Aorta (tissue), 5 donors: ENCODE results near the gene EIF4E1B. TPM values are rescaled to one million over a fixed set of nuclear protein-coding genes. Genes with fewer than 3 reads are reported as not detected.
"Not testable (repeated sequence)": the region's sequence is repeated elsewhere in the genome, so short reads cannot be mapped to it uniquely, and the experiment has no call there.

Experiments
- ATAC-seq: fragments of 200-7000 bp; cut with Tn5 transposase; one replicate; pipeline ENCODE4 v1.9.1; 2022; ENCODE audit warnings: moderate library complexity; ENCODE audit not compliant: low FRiP score
- DNase-seq, 2 donors: peaks; one replicate each; pipeline ENCODE4 v3.0.0-alpha.2; 2020
- H3K27ac ChIP-seq, 2 donors: one replicate each; pipeline ENCODE4 v1.5.1; 2013; ENCODE audit warnings: low read length in 2 of 2, mild to moderate bottlenecking in 2 of 2, moderate library complexity in 2 of 2, control low read depth in 1 of 2, inconsistent platforms in 1 of 2, low read depth in 1 of 2
- H3K27me3 ChIP-seq, 2 donors: one replicate each; pipeline ENCODE4 v1.6.1; 2013; ENCODE audit warnings: control low read depth in 1 of 2, low read length in 1 of 2, mild to moderate bottlenecking in 1 of 2, moderate library complexity in 1 of 2; ENCODE audit not compliant: insufficient read depth in 2 of 2, control insufficient read depth in 1 of 2
- H3K36me3 ChIP-seq, 2 donors: one replicate each; pipeline ENCODE4 v1.6.1; 2013; ENCODE audit warnings: control low read depth in 1 of 2, low read length in 1 of 2, mild to moderate bottlenecking in 1 of 2; ENCODE audit not compliant: insufficient read depth in 2 of 2, control insufficient read depth in 1 of 2
- H3K4me1 ChIP-seq, 2 donors: one replicate each; pipeline ENCODE4 v1.6.1; 2013; ENCODE audit warnings: low read length in 2 of 2, control low read depth in 1 of 2, mild to moderate bottlenecking in 1 of 2, moderate library complexity in 1 of 2; ENCODE audit not compliant: insufficient read depth in 2 of 2, control insufficient read depth in 1 of 2
- H3K4me3 ChIP-seq, 2 donors: one replicate each; pipeline ENCODE4 v1.5.1; 2013; ENCODE audit warnings: low read length in 2 of 2, control low read depth in 1 of 2, mild to moderate bottlenecking in 1 of 2
- H3K9me3 ChIP-seq: one replicate; pipeline ENCODE4 v1.6.1; 2013; ENCODE audit warnings: mild to moderate bottlenecking, low read length; ENCODE audit not compliant: control insufficient read depth
- WGBS, 2 donors: extraction: QIAGEN DNeasy Blood & Tissue Kit; methylation state at CpG; one replicate each; pipeline ENCODE4 v1.1.7; 2013; 5-methylcytosine and 5-hydroxymethylcytosine counted together
- intact Hi-C, 2 donors: fragments of 100-400 bp; cut with DNase I; formaldehyde crosslinking; loops; one replicate each; pipeline versions ENCODE4 v1.14.2 to v1.15.0; 2022
- polyA plus RNA-seq, 2 donors: library from polyadenylated mRNA; stranded (reverse); fragments of 200-250 nt; gene quantifications; one replicate each; pipeline ENCODE4 v1.2.3, GENCODE V29; 2013
- total RNA-seq, 2 donors: library from RNA; stranded (reverse); fragmentation: NEBNext Ultra II Directional; extraction: Animal tissue kit (Norgen Biotek cat#: 25700); gene quantifications; one replicate each; pipeline ENCODE4 v1.2.1, GENCODE V29; 2021
- donor health status: healthy with polysubstance abuse.
- donor health status: Bipolar disorder and iron deficiency.
- donor health status: DM: no; HTN: no; CAD: no.
- donor health status: DM: no; HTN: no; CAD: no.
- donor health status: DM: yes; HTN: yes; CAD: no.

The EIF4E1B gene
- total and polyA plus RNA-seq, 4 donors, result not detected

DNA sequence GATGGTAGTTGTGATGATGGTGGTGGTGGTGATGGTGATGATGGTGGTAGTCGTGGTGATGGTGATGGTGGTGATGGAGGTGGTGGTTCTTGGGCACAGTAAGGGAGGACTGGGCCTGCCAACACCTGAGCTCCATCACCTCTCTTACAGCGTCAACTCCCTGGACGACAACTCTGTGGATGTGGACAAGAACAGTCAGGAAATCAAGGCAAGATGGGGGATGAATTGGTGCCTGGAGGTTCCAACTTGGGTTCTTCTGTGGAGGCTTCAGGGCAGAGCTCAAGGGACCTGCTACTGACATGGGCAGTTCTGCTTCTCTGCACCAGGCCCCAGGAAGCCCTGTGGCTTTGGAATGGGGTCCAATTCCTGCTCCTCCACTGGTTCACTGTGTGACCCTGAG is 37.9 kb upstream of the EIF4E1B start:
- no peaks in the 10 kb centered on the region for H3K9me3 ChIP-seq
- H3K4me3 ChIP-seq, result no peak overlapping the region
- DNase-seq (no peak), ATAC-seq (no peak)
- H3K27ac ChIP-seq, result no peak overlapping the region
- intact Hi-C loops, result no loop called here
- no peaks in the 10 kb centered on the region for H3K36me3 ChIP-seq
- no peaks in the 10 kb centered on the region for H3K27me3 ChIP-seq
- 93 to 96% methylated on average over 3 of the region's 3 CpGs for WGBS, 2 donors
- no peaks in the 10 kb centered on the region for H3K4me1 ChIP-seq

DNA sequence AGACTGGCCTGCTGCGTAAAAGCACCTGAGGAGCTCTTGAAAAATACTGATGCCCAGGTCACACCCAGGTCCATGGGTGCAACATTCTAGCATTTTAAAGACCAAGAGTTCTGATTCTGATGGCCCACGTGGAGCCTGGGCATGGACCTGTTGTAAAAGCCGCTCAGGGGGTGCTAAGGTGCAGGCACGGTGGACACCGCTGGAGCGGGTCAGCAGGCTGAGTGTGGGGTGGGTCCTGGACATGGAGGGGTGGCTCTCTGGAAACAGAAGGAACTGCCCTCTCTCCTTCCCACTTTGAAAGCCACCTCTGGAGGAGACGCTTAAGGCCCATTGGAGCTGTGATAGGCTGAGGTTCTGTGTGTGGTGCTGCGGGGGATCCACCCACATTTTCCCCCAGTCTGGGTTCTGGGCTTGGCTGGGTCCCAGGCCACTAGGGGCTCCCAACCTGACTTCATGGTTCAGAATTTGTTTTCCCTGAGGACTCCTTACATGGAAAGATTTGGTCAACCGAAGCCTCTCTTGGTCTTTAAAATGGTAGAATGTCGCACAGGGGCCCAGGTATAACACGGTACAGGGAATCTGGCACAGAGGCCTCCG is 37.1 kb upstream of the EIF4E1B start:
- no peaks in the 10 kb centered on the region for H3K36me3 ChIP-seq
- DNase-seq, result no peak
- intact Hi-C loops, result no loop called here
- no peaks in the 10 kb centered on the region for H3K9me3 ChIP-seq
- 93 to 94% methylated on average over 12 of the region's 12 CpGs for WGBS, 2 donors
- no peak overlapping the region for H3K4me3 ChIP-seq
- no peaks in the 10 kb centered on the region for H3K4me1 ChIP-seq
- H3K27ac ChIP-seq, result no peak overlapping the region
- H3K27me3 ChIP-seq, result no peaks in the 10 kb centered on the region
- ATAC-seq, result no peak

DNA sequence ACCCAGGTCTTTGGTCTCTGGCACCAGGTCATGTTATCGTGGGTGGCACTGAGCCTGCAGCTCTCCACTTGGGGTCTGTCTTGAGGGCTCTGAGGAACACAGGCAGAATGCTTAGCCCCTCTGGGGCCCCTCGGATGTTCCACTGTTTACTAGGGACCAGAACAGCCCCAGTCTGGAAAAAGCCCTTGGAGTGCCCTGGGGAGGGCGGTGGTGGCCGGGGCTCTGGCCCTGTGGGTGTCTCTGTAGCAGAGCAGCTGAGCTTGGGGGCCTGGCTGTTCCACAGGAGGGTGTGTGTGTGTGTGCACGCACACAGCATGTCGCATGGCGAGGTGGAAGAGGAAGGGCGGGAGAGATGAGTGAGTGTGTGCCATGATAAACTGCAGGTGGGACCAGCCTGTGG is 35.9 kb upstream of the EIF4E1B start:
- H3K4me1 ChIP-seq, result no peaks in the 10 kb centered on the region
- H3K27me3 ChIP-seq, result no peaks in the 10 kb centered on the region
- WGBS, 2 donors, result 87 to 88% methylated on average over 8 of the region's 8 CpGs
- no peaks in the 10 kb centered on the region for H3K9me3 ChIP-seq
- H3K4me3 ChIP-seq, result no peak overlapping the region
- ATAC-seq (no peak), DNase-seq (no peak)
- H3K36me3 ChIP-seq, result no peaks in the 10 kb centered on the region
- intact Hi-C loops, result no loop called here
- no peak overlapping the region for H3K27ac ChIP-seq

DNA sequence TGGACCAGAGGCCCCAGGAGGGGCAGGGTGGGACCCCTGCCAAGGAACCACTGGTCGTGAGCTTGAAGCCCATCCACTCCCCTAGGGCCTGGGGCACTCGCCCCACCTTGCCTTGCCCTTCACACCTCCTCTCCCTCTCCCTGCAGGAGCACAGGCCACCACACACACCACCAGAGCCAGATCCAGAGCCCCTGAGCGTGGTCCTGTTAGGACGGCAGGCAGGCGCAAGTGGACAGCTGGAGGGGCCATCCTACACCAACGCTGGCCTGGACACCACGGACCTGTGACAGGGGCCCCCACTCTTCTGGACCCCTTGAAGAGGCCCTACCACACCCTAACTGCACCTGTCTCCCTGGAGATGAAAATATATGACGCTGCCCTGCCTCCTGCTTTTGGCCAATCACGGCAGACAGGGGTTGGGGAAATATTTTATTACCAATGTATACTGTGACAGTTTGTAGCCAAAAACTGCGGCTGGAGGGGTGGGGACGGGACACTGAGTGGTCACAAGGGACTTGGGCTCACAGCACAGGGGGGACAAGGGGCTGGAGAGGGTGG is 35.0 kb upstream of the EIF4E1B start:
- DNase-seq (no peak), ATAC-seq (no peak)
- Histone ChIP-seq H3K27me3 (no peaks in the 10 kb centered on the region), H3K4me3 (no peak overlapping the region), H3K36me3 (no peaks in the 10 kb centered on the region), H3K4me1 (no peaks in the 10 kb centered on the region), H3K9me3 (no peaks in the 10 kb centered on the region), H3K27ac (no peak overlapping the region)
- intact Hi-C loops, result no loop called here
- 75 to 80% methylated on average over 11 of the region's 11 CpGs for WGBS, 2 donors

DNA sequence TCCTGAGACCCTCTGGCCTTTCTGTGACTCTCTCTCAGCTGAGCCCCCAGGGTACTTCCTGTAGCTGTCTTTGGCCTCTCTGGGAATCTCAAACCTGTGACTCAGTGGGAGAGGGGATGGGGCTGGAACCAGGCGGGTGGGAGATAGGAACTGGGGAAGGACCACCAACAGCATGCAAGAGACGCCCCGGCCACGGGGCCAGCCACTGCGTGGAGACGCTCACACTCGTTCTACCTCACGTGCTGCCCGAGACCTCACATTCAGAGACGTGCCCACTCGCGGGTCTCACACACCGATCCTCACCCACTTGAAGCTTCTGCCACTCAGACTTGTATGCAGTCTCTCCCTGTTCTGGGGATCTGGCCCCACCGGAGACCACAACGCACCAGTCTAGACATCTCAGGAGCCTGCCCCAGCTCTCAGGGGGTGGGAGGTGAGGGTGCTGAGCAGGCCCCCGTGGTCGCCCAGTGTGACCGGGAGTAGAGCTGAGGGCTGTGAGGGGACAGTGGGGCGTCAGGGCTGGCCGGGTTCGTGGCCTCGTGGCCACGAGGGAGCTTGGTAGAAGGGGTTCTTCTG is 34.3 kb upstream of the EIF4E1B start:
- ATAC-seq (no peak), DNase-seq (no peak)
- no peaks in the 10 kb centered on the region for H3K27me3 ChIP-seq
- H3K36me3 ChIP-seq, result no peaks in the 10 kb centered on the region
- 79% methylated on average over 23 of the region's 23 CpGs for WGBS, 2 donors
- H3K9me3 ChIP-seq, result no peaks in the 10 kb centered on the region
- no peak overlapping the region for H3K27ac ChIP-seq
- intact Hi-C loops, result no loop called here
- no peak overlapping the region for H3K4me3 ChIP-seq
- H3K4me1 ChIP-seq, result no peaks in the 10 kb centered on the region

DNA sequence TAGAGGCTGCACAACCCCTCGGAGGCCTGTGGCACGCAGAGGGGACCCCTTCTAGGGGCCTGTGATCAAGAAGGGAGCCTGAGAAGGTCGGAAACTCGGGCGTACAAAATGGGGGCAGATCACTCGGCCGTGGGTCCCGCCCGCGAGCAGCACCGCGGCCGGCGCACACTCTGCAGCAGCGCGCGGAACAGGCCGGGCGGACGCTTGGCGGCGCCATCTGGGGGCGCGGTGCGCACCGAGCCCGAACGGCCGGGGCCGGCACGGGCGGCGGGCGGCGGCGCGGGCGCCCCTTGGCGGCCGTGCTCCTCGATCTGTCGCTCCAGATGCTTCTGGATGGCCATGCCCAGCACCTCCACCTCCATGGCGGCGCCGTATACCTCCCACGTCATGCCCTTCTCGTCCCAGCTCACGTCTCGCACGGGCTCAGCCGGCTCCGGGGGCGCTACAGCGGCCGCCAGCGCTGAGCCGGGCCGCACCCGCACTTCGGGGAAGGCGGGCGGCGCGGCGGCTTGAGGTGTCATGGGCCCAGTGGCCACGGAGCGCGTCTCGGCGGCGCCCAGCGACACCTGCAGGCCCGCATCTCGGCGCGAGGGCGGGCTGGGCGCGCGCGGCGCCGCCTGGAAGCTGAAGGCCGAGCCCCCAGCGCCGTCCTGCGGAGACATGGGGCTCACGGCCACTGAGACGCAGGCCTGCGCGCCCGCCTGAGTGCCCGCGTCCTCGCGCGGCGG is 33.6 kb upstream of the EIF4E1B start:
- WGBS, 2 donors, result 2 to 3% methylated on average over 43 to 98 of the region's 98 CpGs
- H3K4me3 ChIP-seq, result peak overlapping the region in 1 of 2 donors; percentile 8
- H3K27ac ChIP-seq, result no peak overlapping the region
- H3K27me3 ChIP-seq, result no peaks in the 10 kb centered on the region
- DNase-seq, result no peak
- ATAC-seq, result peak; percentile 28
- intact Hi-C loops, result no loop called here
- no peaks in the 10 kb centered on the region for H3K9me3 ChIP-seq
- no peaks in the 10 kb centered on the region for H3K36me3 ChIP-seq
- H3K4me1 ChIP-seq, result no peaks in the 10 kb centered on the region

DNA sequence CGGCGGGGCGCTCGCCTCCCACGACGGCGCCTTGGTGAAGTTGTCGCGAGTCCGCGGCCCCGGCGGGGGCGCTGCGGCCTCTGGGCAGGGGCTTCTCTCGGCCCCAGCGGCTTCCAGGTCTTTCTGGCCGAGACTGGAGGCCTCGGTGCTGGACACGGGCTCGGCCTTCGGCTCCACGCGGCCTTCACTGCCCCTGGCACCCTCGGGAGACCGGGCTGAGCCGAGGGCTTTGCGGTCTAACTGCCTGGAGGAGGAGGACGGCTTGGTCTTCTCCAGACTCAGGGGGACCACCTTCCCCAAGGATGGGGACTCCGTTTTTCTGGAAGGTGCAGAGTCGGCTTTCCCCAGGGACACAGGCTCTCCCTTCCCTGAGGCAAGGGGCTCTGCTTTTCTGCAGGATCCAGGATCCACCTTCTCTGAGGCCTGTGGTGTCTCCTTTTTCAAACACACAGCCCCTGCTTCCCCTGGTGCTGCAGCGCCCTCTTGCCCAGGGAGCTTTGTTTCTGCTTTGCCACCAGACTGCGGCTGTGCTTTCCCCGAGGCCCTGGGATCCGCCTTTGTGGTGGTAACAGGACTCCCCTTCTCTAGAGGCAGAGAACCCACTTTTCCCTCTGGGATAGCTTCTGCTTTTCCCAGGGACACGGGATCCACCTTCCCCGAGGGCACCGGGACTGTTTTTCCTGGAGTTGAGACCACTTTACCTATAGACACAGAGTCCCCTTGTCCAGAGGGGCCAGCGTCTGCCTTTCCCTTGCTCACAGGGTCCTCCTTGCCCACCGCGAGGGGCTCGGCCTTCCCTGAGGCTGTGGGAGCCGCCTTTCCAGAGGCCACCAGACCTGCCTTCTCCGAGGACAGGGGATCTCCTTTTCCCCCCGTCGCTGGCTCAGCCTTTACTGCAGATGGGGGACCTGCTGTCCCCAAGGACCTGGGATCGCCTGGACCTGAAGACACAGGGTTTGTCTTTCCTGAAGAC is 32.8 kb upstream of the EIF4E1B start:
- Histone ChIP-seq H3K36me3 (no peaks in the 10 kb centered on the region), H3K9me3 (no peaks in the 10 kb centered on the region), H3K27me3 (no peaks in the 10 kb centered on the region), H3K27ac (no peak overlapping the region), H3K4me1 (no peaks in the 10 kb centered on the region), H3K4me3 (peak overlapping the region in 1 of 2 donors; percentile 8)
- WGBS, 2 donors, result 58 to 59% methylated on average over 43 to 47 of the region's 47 CpGs
- intact Hi-C loops, result no loop called here
- DNase-seq (no peak), ATAC-seq (no peak)

DNA sequence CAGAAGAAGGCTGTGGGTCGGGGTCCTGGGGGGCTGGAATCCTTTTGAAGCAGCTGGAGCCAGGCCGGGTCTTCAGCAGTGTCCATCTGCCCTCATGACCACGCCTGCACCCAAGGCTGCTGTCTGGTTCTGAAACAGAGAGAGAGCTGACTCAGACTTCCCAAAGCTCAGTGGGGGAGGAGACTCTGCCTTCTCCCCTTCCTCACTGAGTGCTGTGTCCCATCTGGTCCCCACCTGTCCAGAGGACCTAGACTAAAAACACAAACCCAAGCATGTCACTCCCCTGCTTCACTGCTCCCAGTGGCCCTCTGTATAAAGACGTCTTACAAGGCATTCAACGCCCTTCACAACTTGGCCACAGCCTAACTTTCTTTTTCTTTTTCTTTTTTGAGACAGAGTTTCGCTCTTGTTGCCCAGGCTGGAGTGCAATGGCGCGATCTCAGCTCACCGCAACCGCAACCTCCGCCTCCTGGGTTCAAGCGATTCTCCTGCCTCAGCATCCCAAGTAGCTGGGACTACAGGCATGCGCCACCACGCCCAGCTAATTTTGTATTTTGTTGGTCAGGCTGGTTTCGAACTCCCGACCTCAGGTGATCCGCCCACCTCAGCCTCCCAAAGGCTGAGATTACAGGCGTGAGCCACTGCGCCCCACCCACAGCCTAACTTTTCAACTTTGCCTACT is 30.6 kb upstream of the EIF4E1B start:
- ATAC-seq, H3K27ac ChIP-seq, DNase-seq, H3K27me3 ChIP-seq, intact Hi-C loops, H3K9me3 ChIP-seq, H3K4me3 ChIP-seq, H3K4me1 ChIP-seq, H3K36me3 ChIP-seq: not testable (repeated sequence)
- 85 to 86% methylated on average over 19 of the region's 19 CpGs for WGBS, 2 donors
